SKM-1 treated with dmso at 0.1 percent for 144 hours (cell line): ENCODE measurements around the gene ANKRD11.
"Not testable (repeated sequence)": the region's sequence is repeated elsewhere in the genome, so short reads cannot be mapped to it uniquely, and the experiment has no call there.

Experiments
- DNase-seq: peaks from one replicate; lab custom pipeline; 2025; ENCODE audit not compliant: unreplicated experiment; lab: John Stamatoyannopoulos, UW

The ANKRD11 gene

DNA sequence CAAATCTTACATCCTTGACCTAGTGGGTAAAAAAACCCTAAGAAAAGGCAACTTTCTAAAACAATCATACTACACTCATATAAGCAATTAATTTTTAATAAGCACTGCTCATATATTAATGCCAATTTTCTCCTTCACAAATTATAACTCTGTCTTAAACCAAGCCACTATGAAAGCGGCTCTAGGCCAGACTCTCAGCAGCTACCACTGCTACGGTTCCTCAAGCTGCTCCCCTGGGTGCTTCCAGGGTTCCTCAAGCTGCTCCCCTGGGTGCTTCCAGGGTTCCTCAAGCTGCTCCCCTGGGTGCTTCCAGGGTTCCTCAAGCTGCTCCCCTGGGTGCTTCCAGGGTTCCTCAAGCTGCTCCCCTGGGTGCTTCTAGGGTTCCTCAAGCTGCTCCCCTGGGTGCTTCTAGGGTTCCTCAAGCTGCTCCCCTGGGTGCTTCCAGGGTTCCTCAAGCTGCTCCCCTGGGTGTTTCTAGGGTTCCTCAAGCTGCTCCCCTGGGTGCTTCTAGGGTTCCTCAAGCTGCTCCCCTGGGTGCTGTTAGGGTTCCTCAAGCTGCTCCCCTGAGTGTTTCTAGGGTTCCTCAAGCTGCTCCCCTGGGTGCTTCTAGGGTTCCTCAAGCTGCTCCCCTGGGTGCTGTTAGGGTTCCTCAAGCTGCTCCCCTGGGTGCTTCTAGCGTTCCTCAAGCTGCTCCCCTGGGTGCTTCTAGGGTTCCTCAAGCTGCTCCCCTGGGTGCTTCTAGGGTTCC is 35.8 kb downstream of the ANKRD11 start:
- DNase-seq, result not testable (repeated sequence)

DNA sequence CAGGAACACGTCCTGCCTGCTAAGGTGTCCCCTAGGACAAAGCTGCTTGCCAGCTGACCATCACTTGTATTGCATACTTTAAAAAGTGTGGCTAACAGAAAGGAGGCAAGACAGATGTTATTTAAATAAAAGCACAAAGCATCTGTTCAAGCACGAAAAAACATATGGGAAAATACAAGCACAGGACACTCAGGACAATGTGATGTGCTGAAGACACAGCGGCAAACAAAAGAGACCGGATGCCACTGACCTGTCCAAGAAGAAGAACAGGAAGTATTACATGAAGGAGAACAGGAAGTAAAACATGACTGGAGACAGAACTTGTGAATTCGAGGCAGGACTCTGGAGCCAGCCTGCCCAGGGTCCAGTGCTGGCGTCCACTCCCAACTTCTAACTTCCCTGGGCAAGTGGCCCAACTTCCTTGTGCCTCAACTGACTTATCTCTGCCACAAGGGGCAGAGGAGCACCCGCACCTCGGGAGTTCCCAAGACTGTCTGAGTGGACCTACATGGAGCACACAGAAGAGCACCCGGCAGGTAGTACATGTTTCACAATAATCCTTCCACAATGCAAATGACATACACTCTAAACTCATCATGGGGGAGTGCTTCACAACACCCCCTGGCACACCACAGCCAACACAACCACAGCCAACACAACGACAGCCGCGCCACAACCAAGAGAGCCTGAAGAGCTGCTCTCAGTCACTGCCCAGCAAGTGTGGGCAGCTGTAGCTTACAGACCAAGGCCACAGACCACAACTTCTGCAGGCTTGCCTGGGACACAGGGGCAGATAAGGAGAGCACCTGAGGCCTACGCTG is 36.6 kb downstream of the ANKRD11 start:
- DNase-seq, result no peak

DNA sequence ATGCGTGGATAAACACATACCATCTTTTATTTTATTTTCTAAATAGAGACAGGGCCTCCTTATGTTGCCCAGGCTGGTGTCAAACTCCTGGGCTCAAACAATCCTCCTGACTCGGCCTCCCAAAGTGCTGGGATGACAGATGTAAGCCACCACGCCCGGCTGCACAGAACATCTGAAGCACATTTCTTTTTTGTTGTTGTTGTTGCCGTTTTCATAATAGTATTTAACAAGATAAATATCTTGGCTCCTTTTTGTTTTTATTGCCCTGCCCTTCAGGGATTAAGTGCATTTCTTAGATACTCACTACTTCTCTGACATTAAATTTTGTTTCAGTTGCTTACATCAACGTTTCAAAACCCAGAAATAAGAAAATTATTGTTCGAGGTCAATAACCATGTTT is 37.4 kb downstream of the ANKRD11 start:
- no peak for DNase-seq

DNA sequence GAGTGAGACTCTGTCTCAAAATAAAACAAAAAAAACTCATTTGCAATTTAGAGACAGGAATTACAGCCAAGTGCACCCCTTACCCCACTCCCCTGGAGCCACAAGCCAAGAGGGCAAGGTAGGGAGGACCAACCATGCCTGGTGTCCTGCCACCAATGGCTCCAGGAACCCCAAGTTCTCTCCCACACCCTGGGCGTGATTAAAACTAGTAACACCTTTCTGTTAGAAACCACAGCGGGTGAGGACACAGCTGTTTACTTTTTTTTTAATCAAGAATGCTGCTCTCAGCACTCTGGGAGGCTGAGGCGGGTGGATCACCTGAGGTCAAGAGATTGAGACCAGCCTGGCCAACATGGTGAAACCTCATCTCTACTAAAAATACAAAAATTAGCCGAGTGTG is 38.1 kb downstream of the ANKRD11 start:
- no peak for DNase-seq

DNA sequence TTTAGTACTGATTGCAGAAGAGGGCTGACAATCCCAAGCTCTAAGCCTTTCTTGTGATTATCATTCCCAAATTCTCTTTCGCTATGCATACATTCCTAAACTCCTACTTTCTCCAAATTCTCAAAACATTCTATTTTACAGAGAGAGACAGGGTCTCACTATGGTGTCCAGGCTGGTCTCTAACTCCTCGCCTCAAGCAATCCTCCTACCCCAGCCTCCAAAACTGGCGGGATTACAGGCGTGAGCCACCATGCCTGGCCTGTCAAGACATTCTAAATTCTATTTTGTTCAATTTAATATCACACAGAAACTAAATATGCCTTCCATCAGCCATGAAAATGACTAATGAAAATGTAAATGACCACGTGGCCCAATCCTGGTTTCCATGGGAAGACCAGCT is 39.8 kb downstream of the ANKRD11 start:
- DNase-seq, result no peak

DNA sequence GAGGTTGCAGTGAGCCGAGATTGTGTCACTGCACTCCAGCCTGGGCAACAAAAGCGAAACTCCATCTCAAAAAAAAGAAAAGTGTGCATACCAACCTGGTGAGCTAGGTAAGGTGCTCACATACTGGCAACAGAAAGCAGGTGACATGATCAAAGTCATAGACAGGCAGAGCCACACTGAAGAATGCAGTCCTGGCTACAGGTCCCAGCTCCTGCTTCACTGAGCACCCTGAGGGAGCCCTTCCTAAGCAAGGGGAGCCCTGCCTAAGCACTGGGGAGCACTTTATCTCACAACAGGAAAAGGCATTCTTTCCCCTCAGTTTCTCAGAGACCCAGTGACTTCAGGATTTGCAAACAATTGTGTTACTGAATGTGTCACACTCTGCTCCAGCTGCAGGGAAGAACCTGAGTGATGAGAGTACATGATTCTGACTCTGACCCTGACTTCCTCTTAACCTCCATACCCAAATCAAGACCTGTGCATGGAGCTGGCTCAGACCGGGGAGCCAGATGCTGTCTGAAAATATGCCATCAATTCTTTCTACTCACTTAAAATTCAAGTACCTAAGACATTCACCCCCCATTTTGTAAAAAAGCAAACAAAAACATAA is 40.5 kb downstream of the ANKRD11 start:
- no peak for DNase-seq

DNA sequence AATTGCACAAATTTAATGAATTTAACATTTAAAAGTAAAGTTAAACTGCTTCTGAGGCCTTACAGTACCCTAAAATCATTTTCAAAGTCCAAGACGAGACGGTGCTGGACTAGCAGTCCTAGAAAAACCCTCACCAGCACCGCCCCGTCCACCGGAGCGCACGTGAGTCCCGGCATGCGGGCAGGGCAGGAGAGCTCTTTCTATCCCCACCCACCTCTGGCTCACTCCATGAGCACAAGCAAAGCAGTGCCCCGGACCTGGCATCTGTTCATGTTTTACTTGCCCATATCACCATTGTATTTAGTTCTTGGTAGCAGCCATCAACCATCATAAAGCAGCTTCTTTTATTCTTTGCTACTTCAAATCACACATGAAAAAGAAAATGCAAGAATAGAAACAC is 41.7 kb downstream of the ANKRD11 start:
- no peak for DNase-seq

DNA sequence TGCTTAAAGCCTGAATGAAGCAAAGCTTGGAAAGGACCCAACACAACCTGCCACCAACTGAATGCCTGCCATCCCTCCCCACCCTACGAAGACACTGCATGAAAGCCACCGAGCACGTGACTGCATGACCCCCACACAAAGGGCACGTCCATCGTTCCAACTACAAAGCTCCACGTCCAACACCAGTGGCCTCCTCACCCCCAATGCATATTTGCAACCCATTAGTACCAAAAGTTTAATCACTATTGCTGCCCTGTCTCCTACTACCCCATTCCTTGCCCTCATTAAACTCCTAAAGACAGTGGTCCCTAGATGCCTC is 43.4 kb downstream of the ANKRD11 start:
- DNase-seq, result no peak

DNA sequence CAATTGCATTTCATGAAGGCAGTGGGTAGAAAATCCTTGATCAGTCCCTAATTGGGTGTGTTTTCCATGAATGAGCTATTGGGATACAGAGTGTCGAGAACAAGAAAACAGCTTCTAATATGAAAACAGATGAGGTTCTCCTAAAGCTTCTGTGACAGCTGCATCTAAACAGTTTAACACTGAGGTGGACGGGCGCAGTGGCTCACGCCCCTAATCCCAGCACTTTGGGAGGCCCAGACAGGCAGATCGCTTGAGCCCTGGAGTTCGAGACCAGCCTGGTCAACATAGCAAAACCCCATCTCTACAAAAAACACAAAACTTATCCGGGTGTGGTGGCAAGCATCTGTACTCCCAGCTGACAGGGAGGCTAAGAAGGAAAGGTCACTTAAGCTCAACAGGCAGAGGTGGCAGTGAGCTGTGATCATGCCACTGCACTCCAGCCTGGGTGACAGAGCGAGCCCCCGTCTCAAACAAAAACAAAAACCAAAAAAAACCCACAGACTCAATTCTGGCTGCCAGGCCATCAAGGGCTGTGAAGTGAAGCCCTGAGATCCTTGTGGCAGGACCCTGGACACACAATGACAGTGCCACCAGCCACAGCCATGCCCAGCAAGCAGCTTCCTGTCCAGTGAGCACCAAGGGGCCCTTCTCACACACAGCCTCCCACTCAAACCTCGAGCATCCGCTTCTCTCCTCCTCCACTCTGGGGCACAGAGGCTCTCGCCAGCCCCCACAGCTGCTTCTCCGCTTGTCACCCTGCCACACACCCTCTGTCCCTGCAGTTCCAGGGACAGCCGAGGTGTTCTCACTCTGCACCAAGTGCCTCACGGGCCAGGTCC is 44.0 kb downstream of the ANKRD11 start:
- no peak for DNase-seq

DNA sequence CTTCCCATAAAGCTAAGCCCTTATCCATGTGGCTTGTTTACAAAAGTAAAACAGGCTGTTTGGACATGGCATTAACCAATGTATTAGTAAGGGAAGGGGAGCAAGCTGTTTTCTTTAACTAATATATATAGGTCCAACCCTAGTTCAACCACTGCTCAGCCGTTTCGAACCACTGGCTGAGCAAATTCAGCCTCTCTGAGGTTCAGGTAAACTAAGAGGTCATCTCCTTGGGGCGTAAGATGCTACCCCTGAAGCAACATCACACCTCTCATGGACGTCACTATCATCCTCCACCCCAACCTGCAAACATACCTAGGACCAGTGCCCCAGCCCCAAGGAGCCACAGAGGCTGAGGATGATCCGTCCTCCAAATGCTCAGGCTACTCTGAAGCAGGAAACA is 45.2 kb downstream of the ANKRD11 start:
- no peak for DNase-seq

DNA sequence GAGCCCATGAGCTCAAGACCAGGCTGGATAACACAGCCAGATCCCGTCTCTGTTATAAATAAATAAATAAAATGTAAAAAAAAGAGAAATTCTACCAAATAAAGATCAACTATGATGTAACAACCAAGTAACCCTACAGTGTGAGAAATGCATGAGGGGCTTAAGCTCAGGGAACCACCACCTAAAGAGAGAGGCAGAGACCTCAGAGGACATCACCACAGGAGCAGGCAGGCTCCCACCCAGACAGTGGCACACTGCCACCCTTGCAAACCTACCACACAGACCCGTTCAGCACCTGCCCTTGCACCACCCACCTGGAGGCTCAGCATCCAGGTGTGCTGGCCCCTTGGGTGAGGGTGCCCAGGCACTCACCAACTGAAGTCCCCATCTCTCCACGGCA is 45.6 kb downstream of the ANKRD11 start:
- no peak for DNase-seq

DNA sequence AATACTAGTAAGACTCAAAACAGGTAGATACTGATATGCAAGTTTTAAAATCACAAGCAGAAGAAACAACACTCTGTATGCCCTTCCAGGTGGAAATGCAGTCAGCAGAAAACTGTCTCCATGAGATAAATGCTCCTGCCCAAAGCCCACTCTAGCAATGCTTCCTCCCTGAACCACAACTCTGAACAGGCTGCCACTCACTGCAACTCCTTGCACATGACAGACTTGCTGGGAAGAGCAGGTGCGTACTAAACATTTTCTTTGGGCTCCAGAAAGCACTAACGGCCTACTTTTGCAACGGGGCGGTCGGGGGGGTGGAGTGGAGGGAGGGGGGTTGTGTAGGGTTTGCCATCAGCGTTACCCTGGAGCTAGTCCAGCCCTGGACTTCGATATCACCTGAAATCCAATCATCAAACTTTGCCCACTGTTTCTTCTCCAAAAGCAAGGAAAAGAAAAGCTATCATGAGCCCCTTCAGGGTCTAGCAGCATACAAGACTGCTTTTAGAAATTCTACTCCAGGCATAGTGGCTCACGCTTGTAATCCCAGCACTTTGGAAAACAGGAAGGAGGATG is 46.1 kb downstream of the ANKRD11 start:
- DNase-seq, result no peak

DNA sequence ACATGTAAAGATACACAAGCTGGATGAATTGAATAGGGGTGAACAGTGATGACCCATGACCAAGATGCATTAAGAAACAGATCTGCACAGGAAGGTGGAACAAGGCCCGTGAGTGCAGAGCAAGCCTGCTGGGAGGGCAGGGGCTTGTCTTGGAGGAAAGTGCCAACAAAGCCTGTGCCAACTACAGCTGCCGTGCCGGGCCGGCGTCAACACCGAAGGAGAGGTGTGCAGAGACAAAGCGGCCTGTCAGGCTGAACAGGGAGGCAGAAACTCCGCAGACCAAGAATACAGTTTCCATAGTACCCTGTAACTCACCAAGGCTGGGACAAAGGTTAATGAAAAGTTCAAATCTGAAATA is 46.7 kb downstream of the ANKRD11 start:
- DNase-seq, result no peak

DNA sequence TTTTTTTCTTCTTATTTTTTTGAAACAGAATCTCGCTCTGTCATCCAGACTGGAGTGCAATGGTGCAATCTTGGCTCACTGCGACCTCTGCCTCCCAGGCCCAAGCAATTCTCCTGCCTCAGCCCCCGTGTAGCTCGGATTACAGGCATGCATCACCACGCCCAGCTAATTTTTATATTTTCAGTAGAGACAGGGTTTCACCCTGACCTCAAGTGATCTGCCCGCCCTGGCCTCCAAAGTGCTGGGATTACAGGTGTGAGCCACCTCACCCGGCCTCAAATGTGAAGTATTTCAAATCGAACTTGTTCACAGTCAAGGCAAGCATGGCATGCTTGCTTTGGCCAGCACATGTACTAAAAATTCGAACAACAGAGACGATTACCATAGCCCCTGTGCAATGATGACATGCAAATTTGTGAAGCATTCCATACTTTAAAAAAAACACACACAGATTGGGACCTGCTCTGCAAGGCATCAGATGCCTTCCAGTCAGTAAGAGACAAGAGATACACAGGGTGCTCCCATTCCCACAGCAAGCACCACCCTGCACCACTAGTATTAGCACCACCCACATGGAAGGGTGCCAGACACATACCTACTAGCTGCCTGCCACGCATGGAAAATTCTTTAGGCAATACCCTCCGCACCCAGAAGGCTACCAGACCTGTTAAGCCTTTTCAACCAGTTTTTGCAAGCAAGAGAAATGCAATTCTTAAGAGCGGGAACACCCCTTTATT is 47.2 kb downstream of the ANKRD11 start:
- DNase-seq, result no peak

DNA sequence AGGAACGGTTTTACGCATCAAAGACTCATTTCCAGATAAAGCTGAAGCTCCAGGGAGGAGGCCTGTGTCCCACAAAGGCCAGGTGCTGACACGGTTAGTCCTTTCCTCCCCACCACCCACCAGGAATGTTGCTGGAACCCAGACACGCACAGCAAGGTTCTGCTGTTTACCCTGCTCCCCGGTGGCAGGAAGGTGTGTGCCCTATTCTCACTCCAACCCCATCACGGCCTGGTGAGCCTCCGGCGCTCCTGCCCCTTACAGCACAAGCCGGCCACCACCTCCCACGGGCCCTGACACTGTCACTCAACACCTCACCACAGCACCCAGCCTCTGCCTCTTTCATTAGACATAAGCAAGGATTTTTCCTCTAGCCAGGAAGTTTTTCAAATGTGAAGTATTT is 47.8 kb downstream of the ANKRD11 start:
- no peak for DNase-seq

DNA sequence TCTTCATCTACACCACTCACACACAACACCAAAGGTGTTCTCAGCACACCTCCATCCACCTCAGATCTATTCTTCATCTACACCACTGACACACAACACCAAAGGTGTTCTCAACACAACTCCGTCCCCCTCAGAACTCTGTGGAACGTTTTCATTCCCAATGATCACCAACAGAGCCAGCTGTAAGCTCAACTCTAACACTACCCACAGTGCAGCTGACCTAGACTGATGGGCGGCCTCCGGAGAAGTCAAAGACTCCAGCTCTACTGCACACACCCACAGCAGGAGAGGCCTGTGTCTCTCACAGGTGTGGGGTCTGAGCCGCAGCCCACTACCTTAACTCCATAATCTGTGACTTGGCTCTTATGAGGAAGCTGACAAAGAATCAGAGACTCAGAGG is 50.7 kb downstream of the ANKRD11 start:
- DNase-seq, result no peak

DNA sequence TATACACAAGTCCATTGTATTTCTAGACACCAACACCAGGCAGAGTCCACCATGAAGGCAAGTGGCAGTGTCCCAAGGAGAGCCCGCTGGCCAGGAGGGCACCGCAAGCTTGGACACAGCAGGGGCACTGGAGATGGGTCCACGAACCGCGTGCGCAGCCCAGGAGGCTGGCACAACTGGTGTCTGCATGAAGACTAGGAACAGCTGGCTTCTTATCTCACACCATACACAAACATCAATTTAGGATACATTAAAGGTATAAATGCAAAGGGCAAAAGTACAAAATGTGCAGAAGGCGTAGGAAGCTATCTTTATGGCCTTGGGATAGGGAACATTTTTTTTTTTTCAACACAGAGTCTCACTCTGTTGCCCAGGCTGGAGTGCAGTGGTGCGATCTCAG is 52.4 kb downstream of the ANKRD11 start:
- no peak for DNase-seq

DNA sequence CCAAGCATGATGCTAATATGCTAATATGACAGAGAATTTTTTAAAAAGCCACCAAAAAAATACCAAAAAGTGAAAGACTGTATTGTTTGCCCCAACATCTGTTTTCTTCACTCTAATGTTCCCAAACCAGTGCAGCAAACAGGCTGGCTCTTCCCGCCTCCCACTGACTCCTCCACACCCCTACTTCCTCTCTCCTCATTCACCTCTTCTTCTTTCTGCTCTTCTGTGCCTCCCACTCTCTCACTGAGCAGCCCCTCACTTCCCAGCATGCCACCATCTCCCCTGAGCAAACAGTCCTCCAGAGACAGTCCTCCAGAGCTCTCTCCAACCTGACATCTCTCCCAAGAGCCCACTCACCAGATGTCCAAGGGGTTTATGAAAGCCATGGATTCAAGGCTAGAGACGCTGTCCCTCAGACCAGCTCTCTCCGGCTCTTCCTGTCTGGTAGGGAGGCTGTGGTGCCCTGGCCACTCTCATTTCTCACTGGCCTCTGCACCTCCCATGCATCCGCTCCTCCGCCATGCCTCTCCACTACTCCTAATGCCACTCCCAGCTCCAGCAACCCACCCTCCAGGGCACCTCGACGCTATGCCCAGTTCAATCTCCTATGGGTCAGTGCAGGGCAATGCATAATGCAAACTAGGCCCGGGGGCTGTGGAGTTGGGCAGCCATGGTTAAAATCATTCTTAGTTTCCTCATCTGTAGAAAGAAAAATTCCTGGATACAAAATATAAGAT is 52.9 kb downstream of the ANKRD11 start:
- no peak for DNase-seq

DNA sequence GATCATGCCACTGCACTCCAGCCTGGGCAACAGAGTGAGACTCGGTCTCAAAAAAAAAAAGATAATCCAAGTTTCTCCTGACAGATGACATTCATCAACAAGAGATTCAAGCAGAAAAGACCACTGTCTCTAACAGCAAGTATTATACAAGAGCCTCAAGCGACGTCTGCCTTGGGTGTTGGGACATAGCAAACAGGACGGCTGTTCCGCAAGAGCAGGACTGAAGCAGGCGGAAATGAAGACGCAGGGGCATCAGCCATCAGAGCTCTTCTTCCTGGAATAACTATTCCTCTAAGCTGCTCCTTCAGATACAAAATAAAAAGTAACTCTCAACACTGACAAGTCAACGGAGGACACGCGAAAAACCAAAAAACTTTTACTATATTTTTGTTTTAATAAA is 54.0 kb downstream of the ANKRD11 start:
- DNase-seq, result no peak

DNA sequence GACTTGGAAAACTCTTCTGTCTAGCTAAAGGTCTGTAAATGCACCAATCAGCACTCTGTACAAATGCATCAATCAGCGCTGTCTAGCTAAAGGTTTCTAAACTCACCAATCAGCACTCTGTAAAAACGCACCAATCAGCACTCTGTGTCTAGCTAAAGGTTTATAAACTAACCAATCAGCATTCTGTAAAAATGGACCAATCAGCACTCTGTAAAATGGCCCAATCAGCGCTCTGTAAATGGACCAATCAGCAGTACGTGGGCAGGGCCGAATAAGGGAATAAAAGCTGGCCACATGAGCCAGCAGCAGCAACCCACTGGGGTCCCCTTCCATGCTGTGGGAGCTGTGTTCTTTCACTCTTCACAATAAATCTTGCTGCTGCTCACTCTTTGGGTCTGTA is 55.3 kb downstream of the ANKRD11 start:
- not testable (repeated sequence) for DNase-seq
